Liver (tissue), 9 donors: ENCODE results near the gene GARIN5A. TPM values are rescaled to one million over a fixed set of nuclear protein-coding genes. Genes with fewer than 3 reads are reported as not detected.

Experiments used
- DNase-seq: peaks from one replicate; pipeline ENCODE4 v3.0.0-alpha.2; 2017; ENCODE audit warnings: low spot score
- H3K27ac ChIP-seq, 2 donors: one replicate each; pipeline ENCODE4 v1.7.0; 2013; ENCODE audit warnings: inconsistent platforms in 2 of 2, low read length in 2 of 2, control low read depth in 1 of 2, low read depth in 1 of 2, mild to moderate bottlenecking in 1 of 2
- H3K27me3 ChIP-seq, 4 donors: one replicate each; pipeline versions ENCODE4 v1.6.1 to v1.7.0; 2013; ENCODE audit warnings: low read length in 3 of 4, inconsistent platforms in 1 of 4, mild to moderate bottlenecking in 1 of 4, moderate library complexity in 1 of 4; ENCODE audit not compliant: control insufficient read depth in 4 of 4, insufficient read depth in 4 of 4
- H3K36me3 ChIP-seq, 4 donors: one replicate each; pipeline versions ENCODE4 v1.6.1 to v1.7.0; 2013; ENCODE audit warnings: low read length in 3 of 4, mild to moderate bottlenecking in 3 of 4, low read depth in 1 of 4, moderate library complexity in 1 of 4; ENCODE audit not compliant: control insufficient read depth in 4 of 4, insufficient read depth in 3 of 4
- H3K4me1 ChIP-seq, 4 donors: one replicate each; pipeline versions ENCODE4 v1.6.1 to v1.7.0; 2013; ENCODE audit warnings: low read length in 3 of 4, mild to moderate bottlenecking in 3 of 4, moderate library complexity in 1 of 4; ENCODE audit not compliant: control insufficient read depth in 4 of 4, insufficient read depth in 4 of 4
- H3K4me3 ChIP-seq, 3 donors: one replicate each; pipeline versions ENCODE4 v1.6.1 to v1.7.0; 2013; ENCODE audit warnings: low read length in 3 of 3, control low read depth in 1 of 3, low read depth in 1 of 3, mild to moderate bottlenecking in 1 of 3
- H3K9ac ChIP-seq, 2 donors: one replicate each; pipeline ENCODE4 v1.7.0; 2013; ENCODE audit warnings: low read length in 2 of 2, mild to moderate bottlenecking in 2 of 2, moderate library complexity in 2 of 2, control low read depth in 1 of 2, low read depth in 1 of 2
- H3K9me3 ChIP-seq, 4 donors: one replicate each; pipeline versions ENCODE4 v1.6.1 to v1.7.0; 2013; ENCODE audit warnings: low read length in 3 of 4; ENCODE audit not compliant: control insufficient read depth in 4 of 4
- CTCF ChIP-seq: fragments of 150-350 bp; IDR thresholded peaks from 2 replicates; pipeline ENCODE4 v1.5.1; 2017; ENCODE audit warnings: improper control_type of control experiment, low read depth, low read length; ENCODE audit not compliant: missing input control
- EGR1 ChIP-seq, 2 donors: IDR thresholded peaks; 2 replicates each; pipeline ENCODE4 v1.6.1; 2016 to 2018; ENCODE audit warnings: antibody characterized with exemption in 2 of 2, low read depth in 2 of 2
- FOXA1 ChIP-seq: IDR thresholded peaks from 2 replicates; pipeline ENCODE4 v1.6.1; 2016; ENCODE audit warnings: antibody characterized with exemption
- FOXA2 ChIP-seq: IDR thresholded peaks from 2 replicates; pipeline ENCODE4 v1.6.1; 2016; ENCODE audit warnings: antibody characterized with exemption
- GABPA ChIP-seq, 2 donors: IDR thresholded peaks in 1 of 2; conservative IDR thresholded peaks in 1 of 2; 2 replicates each; pipeline ENCODE4 v1.6.1; 2016; ENCODE audit warnings: antibody characterized with exemption in 2 of 2, mild to moderate bottlenecking in 1 of 2, moderate library complexity in 1 of 2
- HNF4A ChIP-seq, 2 donors: conservative IDR thresholded peaks; 2 replicates each; pipeline ENCODE4 v1.6.1; 2016; ENCODE audit warnings: antibody characterized with exemption in 2 of 2, mild to moderate bottlenecking in 2 of 2
- HNF4G ChIP-seq: IDR thresholded peaks from 2 replicates; pipeline ENCODE4 v1.6.1; 2016; ENCODE audit warnings: antibody characterized with exemption
- JUND ChIP-seq, 2 donors: IDR thresholded peaks; 2 replicates each; pipeline ENCODE4 v1.6.1; 2016; ENCODE audit warnings: antibody characterized with exemption in 2 of 2
- MAX ChIP-seq: IDR thresholded peaks from 2 replicates; pipeline ENCODE4 v1.6.1; 2016; ENCODE audit warnings: antibody characterized with exemption
- NR2F2 ChIP-seq: IDR thresholded peaks from 2 replicates; pipeline ENCODE4 v1.6.1; 2016; ENCODE audit warnings: antibody characterized with exemption
- RAD21 ChIP-seq, 2 donors: IDR thresholded peaks; 2 replicates each; pipeline ENCODE4 v1.6.1; 2016; ENCODE audit warnings: antibody characterized with exemption in 2 of 2, mild to moderate bottlenecking in 2 of 2
- REST ChIP-seq: IDR thresholded peaks from 2 replicates; pipeline ENCODE4 v1.6.1; 2016; ENCODE audit warnings: antibody characterized with exemption, mild to moderate bottlenecking
- RXRA ChIP-seq, 2 donors: IDR thresholded peaks; 2 replicates each; pipeline ENCODE4 v1.6.1; 2017 to 2018; ENCODE audit warnings: antibody characterized with exemption in 2 of 2, mild to moderate bottlenecking in 1 of 2
- SP1 ChIP-seq: IDR thresholded peaks from 2 replicates; pipeline ENCODE4 v1.6.1; 2018; ENCODE audit warnings: antibody characterized with exemption, mild to moderate bottlenecking
- TAF1 ChIP-seq: conservative IDR thresholded peaks from 2 replicates; pipeline ENCODE4 v1.6.1; 2016; ENCODE audit warnings: antibody characterized with exemption, mild to moderate bottlenecking
- YY1 ChIP-seq: IDR thresholded peaks from 2 replicates; pipeline ENCODE4 v1.6.1; 2016; ENCODE audit warnings: antibody characterized with exemption, mild to moderate bottlenecking
- WGBS: extraction: QIAGEN DNeasy Blood & Tissue Kit; methylation state at CpG from one replicate; pipeline ENCODE4 v1.1.7; 2013; 5-methylcytosine and 5-hydroxymethylcytosine counted together
- polyA plus RNA-seq, 2 donors: library from polyadenylated mRNA; stranded (reverse) in 1 of 2; unstranded in 1 of 2; fragments of 200-250 nt in 1 of 2; fragments of >200 nt in 1 of 2; fragmentation: Nextera tagmentation in 1 of 2; extraction: Ambion mirVana in 1 of 2; gene quantifications; one replicate each; pipeline versions ENCODE4 v1.2.1 to v1.2.3, GENCODE V29; 2013 to 2015
- total RNA-seq, 2 donors: library from RNA; depleted of rRNA; stranded (reverse); fragments of >200 nt; gene quantifications; one replicate each; pipeline ENCODE4 v1.2.3, GENCODE V29; 2014
- TF ChIP-seq, protein P1 (sequence below): IDR thresholded peaks from 2 replicates; pipeline ENCODE4 v1.6.1; 2016; ENCODE audit warnings: antibody characterized with exemption
- TF ChIP-seq, protein P2 (sequence below): IDR thresholded peaks from 2 replicates; pipeline ENCODE4 v1.6.1; 2016; ENCODE audit warnings: antibody characterized with exemption
- donor health status: healthy.
- donor health status: healthy.
- donor health status: healthy.
- donor health status: healthy.
- donor health status: healthy.

GARIN5A gene
- total and polyA plus RNA-seq, 4 donors, result 0.42 to 1.7 (median 1.1) TPM

GRCh38 chr19:50418176-50419021 is 58.2 kb downstream of the GARIN5A start, which contains the start of gene SPIB:
Gene SPIB, plus strand, starts transcription at chr19:50418938. Its CDS starts 25 bp downstream, at chr19:50418963.
- no peak for DNase-seq
- Histone ChIP-seq H3K9me3 (no peaks in the 10 kb centered on the region), H3K9ac (no peak within 1 kb of the TSS), H3K4me1 (no peaks in the 10 kb centered on the region), H3K27me3 (peaks cover 0 to 3% (median 0%) of the 10 kb centered on the region in 4 donors), H3K36me3 (no peaks in the 10 kb centered on the region), H3K4me3 (no peak within 1 kb of the TSS), H3K27ac (no peak within 1 kb of the TSS)
- TF ChIP-seq RXRA (IDR thresholded peaks at IDR 0.05) (no peak), MAX (no peak), SP1 (no peak), TAF1 (no peak), GABPA (IDR thresholded peaks at IDR 0.05 in 1 of 2, conservative IDR thresholded peaks at IDR 0.05 in 1 of 2) (no peak), JUND (IDR thresholded peaks at IDR 0.05) (no peak), FOXA1 (no peak), RAD21 (IDR thresholded peaks at IDR 0.05) (no peak), REST (no peak), YY1 (no peak), CTCF (no peak), NR2F2 (no peak), EGR1 (IDR thresholded peaks at IDR 0.05; ENCODE audit: low read depth in 2 of 2) (no peak), HNF4G (no peak), FOXA2 (no peak), HNF4A (conservative IDR thresholded peaks at IDR 0.05) (no peak)
- TF ChIP-seq, protein P1, sequence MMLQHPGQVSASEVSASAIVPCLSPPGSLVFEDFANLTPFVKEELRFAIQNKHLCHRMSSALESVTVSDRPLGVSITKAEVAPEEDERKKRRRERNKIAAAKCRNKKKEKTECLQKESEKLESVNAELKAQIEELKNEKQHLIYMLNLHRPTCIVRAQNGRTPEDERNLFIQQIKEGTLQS, result no peak
- TF ChIP-seq, protein P2, sequence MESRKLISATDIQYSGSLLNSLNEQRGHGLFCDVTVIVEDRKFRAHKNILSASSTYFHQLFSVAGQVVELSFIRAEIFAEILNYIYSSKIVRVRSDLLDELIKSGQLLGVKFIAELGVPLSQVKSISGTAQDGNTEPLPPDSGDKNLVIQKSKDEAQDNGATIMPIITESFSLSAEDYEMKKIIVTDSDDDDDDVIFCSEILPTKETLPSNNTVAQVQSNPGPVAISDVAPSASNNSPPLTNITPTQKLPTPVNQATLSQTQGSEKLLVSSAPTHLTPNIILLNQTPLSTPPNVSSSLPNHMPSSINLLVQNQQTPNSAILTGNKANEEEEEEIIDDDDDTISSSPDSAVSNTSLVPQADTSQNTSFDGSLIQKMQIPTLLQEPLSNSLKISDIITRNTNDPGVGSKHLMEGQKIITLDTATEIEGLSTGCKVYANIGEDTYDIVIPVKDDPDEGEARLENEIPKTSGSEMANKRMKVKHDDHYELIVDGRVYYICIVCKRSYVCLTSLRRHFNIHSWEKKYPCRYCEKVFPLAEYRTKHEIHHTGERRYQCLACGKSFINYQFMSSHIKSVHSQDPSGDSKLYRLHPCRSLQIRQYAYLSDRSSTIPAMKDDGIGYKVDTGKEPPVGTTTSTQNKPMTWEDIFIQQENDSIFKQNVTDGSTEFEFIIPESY, result no peak
- 24% methylated on average over 34 of the region's 34 CpGs for WGBS
